HepG2 (cell line): ENCODE results near the gene BRAF.
"Not testable (repeated sequence)": the region's sequence is repeated elsewhere in the genome, so short reads cannot be mapped to it uniquely, and the experiment has no call there.

Experiments used
- ATF7 ChIP-seq, 2 experiments: fragments of 450-650 bp in 1 of 2; sonication (generic) in 1 of 2; formaldehyde crosslinking in 1 of 2; IDR thresholded peaks; 2 replicates each; pipeline versions ENCODE4 v1.4.0 to v1.6.1; 2016 to 2020; ENCODE audit warnings: antibody characterized with exemption in 1 of 2, mild to moderate bottlenecking in 1 of 2, missing genetic modification reagents in 1 of 2
- BRF2 ChIP-seq: sonication (generic); formaldehyde crosslinking; IDR thresholded peaks from 2 replicates; pipeline ENCODE4 v1.8.1; 2022; ENCODE audit warnings: mild to moderate bottlenecking, missing genetic modification reagents
- CC2D1A ChIP-seq: sonication (generic); formaldehyde crosslinking; IDR thresholded peaks from 2 replicates; pipeline ENCODE4 v1.8.1; 2023; ENCODE audit warnings: mild to moderate bottlenecking, missing genetic modification reagents
- CTCF ChIP-seq: sonication (generic); formaldehyde crosslinking; IDR thresholded peaks from 2 replicates; pipeline ENCODE4 v1.5.0; 2020; ENCODE audit warnings: mild to moderate bottlenecking, missing genetic modification reagents, moderate library complexity
- ESRRA ChIP-seq: sonication (generic); formaldehyde crosslinking; IDR thresholded peaks from 2 replicates; pipeline ENCODE4 v1.5.1; 2020; ENCODE audit warnings: mild to moderate bottlenecking, low read depth, missing genetic modification reagents
- MAFK ChIP-seq, 2 experiments: IDR thresholded peaks in 1 of 2; conservative IDR thresholded peaks in 1 of 2; 2 replicates each; pipeline ENCODE4 v1.6.1; 2011; ENCODE audit warnings: improper control_type of control experiment in 2 of 2, low read length in 2 of 2
- MAZ ChIP-seq, 2 experiments: sonication (generic) in 1 of 2; formaldehyde crosslinking in 1 of 2; IDR thresholded peaks; 2 replicates each; pipeline versions ENCODE4 v1.5.0 to v1.6.1; 2012 to 2020; ENCODE audit warnings: low read depth in 2 of 2, mild to moderate bottlenecking in 2 of 2, borderline replicate concordance in 1 of 2, improper control_type of control experiment in 1 of 2, low read length in 1 of 2, missing genetic modification reagents in 1 of 2, moderate library complexity in 1 of 2
- NFIC ChIP-seq: IDR thresholded peaks from 2 replicates; pipeline ENCODE4 v1.6.1; 2012; ENCODE audit warnings: mild to moderate bottlenecking, low read length, inconsistent platforms
- NONO ChIP-seq, 2 experiments: fragments of 450-650 bp in 1 of 2; sonication (generic) in 1 of 2; formaldehyde crosslinking in 1 of 2; IDR thresholded peaks in 1 of 2; conservative IDR thresholded peaks in 1 of 2; 2 replicates each; pipeline versions ENCODE4 v1.6.1 to v1.8.0; 2017 to 2022; ENCODE audit warnings: mild to moderate bottlenecking in 1 of 2, missing genetic modification reagents in 1 of 2, moderate library complexity in 1 of 2
- RAD21 ChIP-seq: fragments of 450-650 bp; formaldehyde crosslinking; IDR thresholded peaks from 2 replicates; pipeline ENCODE4 v1.5.0; 2020; ENCODE audit warnings: mild to moderate bottlenecking
- RFX3 ChIP-seq: IDR thresholded peaks from 2 replicates; pipeline ENCODE4 v1.6.1; 2016; ENCODE audit warnings: missing biosample characterization, missing genetic modification reagents
- ZBTB2 ChIP-seq: sonication (generic); formaldehyde crosslinking; IDR thresholded peaks from 2 replicates; pipeline ENCODE4 v1.8.0; 2022; ENCODE audit warnings: low read depth, missing genetic modification reagents
- ZBTB20 ChIP-seq: sonication (generic); formaldehyde crosslinking; IDR thresholded peaks from 2 replicates; pipeline ENCODE4 v1.8.1; 2023; ENCODE audit warnings: missing genetic modification reagents, low read depth, mild to moderate bottlenecking, borderline replicate concordance
- ZNF354B ChIP-seq: sonication (generic); formaldehyde crosslinking; IDR thresholded peaks from 2 replicates; pipeline ENCODE4 v1.8.0; 2022; ENCODE audit warnings: mild to moderate bottlenecking, missing genetic modification reagents

- not testable (repeated sequence) for TF ChIP-seq ZBTB20 (CRISPR knock-in tag); ATF7 (IDR thresholded peaks at IDR 0.05); ATF7 (CRISPR knock-in tag; IDR thresholded peaks at IDR 0.05); CC2D1A (CRISPR knock-in tag); ZNF354B; CTCF; ZBTB2 (CRISPR knock-in tag); RFX3; MAZ (IDR thresholded peaks at IDR 0.05; ENCODE audit: borderline replicate concordance, low read depth, low read length); MAZ (CRISPR knock-in tag; IDR thresholded peaks at IDR 0.05; ENCODE audit: low read depth); NONO (IDR thresholded peaks at IDR 0.05); NONO (CRISPR knock-in tag; conservative IDR thresholded peaks at IDR 0.05); NFIC; RAD21; MAFK (conservative IDR thresholded peaks at IDR 0.05 in 1 of 2, IDR thresholded peaks at IDR 0.05 in 1 of 2; ENCODE audit: low read length in 2 of 2); BRF2 (CRISPR knock-in tag); ESRRA
Observed at GRCh38 chr7:140956997-140957396, 32.3 kb upstream of the BRAF start.
